GM19035 (cell line): ENCODE measurements around the gene PRICKLE1.
"Not testable (repeated sequence)": the region's sequence is repeated elsewhere in the genome, so short reads cannot be mapped to it uniquely, and the experiment has no call there.

Experiments
- ATAC-seq: cut with Tn5 transposase; IDR thresholded peaks from one replicate; pipeline ENCODE4 v1.9.1; 2021; ENCODE audit not compliant: unreplicated experiment

Gene PRICKLE1

GRCh38 chr12:42557586-42558172, 31.9 kb downstream of the PRICKLE1 start:
- no peak for ATAC-seq

GRCh38 chr12:42556917-42557316, 32.6 kb downstream of the PRICKLE1 start:
- no peak for ATAC-seq

GRCh38 chr12:42552822-42553221, 36.7 kb downstream of the PRICKLE1 start:
- ATAC-seq, result no peak

- no peak for ATAC-seq
Observed at GRCh38 chr12:42550800-42551199, 38.7 kb downstream of the PRICKLE1 start.

- no peak for ATAC-seq
Observed at GRCh38 chr12:42546709-42547108, 42.8 kb downstream of the PRICKLE1 start.

- no peak for ATAC-seq
Observed at GRCh38 chr12:42541965-42542364, 47.6 kb downstream of the PRICKLE1 start.

- ATAC-seq, result not testable (repeated sequence)
Observed at GRCh38 chr12:42541308-42541707, 48.2 kb downstream of the PRICKLE1 start.

GRCh38 chr12:42539696-42540095, 49.9 kb downstream of the PRICKLE1 start:
- no peak for ATAC-seq

GRCh38 chr12:42538203-42538602, 51.3 kb downstream of the PRICKLE1 start:
- ATAC-seq, result no peak

- ATAC-seq, result no peak
Observed at GRCh38 chr12:42534184-42534838, 55.2 kb downstream of the PRICKLE1 start.

- no peak for ATAC-seq
Observed at GRCh38 chr12:42530284-42530683, 59.3 kb downstream of the PRICKLE1 start.

- no peak for ATAC-seq
Observed at GRCh38 chr12:42525444-42525843, 64.1 kb downstream of the PRICKLE1 start.

- no peak for ATAC-seq
Observed at GRCh38 chr12:42524716-42525115, 64.8 kb downstream of the PRICKLE1 start.

GRCh38 chr12:42516573-42516972, 73.0 kb downstream of the PRICKLE1 start:
- ATAC-seq, result no peak

GRCh38 chr12:42511656-42512055, 77.9 kb downstream of the PRICKLE1 start:
- ATAC-seq, result no peak

GRCh38 chr12:42510823-42511222, 78.7 kb downstream of the PRICKLE1 start:
- ATAC-seq, result no peak

- ATAC-seq, result no peak
Observed at GRCh38 chr12:42508913-42509460, 80.6 kb downstream of the PRICKLE1 start.

- no peak for ATAC-seq
Observed at GRCh38 chr12:42507565-42507964, 82.0 kb downstream of the PRICKLE1 start.

- no peak for ATAC-seq
Observed at GRCh38 chr12:42507081-42507480, 82.5 kb downstream of the PRICKLE1 start.

GRCh38 chr12:42504049-42504448, 85.5 kb downstream of the PRICKLE1 start:
- no peak for ATAC-seq

GRCh38 chr12:42502682-42503081, 86.9 kb downstream of the PRICKLE1 start:
- no peak for ATAC-seq

GRCh38 chr12:42498549-42499247, 90.8 kb downstream of the PRICKLE1 start:
- ATAC-seq, result no peak
